Fibroblast of lung (primary cell): Measurements from ENCODE around the gene PAX3.

Experiments used
- CTCF ChIP-seq, 2 donors: IDR thresholded peaks in 1 of 2; conservative IDR thresholded peaks in 1 of 2; 1 replicate in 1 of 2; 2 replicates in 1 of 2; pipeline ENCODE4 v1.5.1; 2011 to 2012; ENCODE audit warnings: low read length in 2 of 2, control low read depth in 1 of 2, inconsistent platforms in 1 of 2, low read depth in 1 of 2, mild to moderate bottlenecking in 1 of 2
- EZH2 ChIP-seq: IDR thresholded peaks from 2 replicates; pipeline ENCODE4 v1.5.1; 2012; ENCODE audit warnings: low read length, control low read depth, mild to moderate bottlenecking; ENCODE audit errors: missing control alignments

- TF ChIP-seq EZH2: no peak
- TF ChIP-seq CTCF (conservative IDR thresholded peaks at IDR 0.05 in 1 of 2, IDR thresholded peaks at IDR 0.05 in 1 of 2; ENCODE audit: low read depth in 1 of 2, low read length in 2 of 2): no peak
Measured at GRCh38 chr2:222309361-222309760, 10.6 kb upstream of the PAX3 start.
